Sigmoid colon (tissue), 7 donors: ENCODE data around the gene PADI1. TPM values are rescaled to one million over a fixed set of nuclear protein-coding genes. Genes with fewer than 3 reads are reported as not detected.

ENCODE experiments used
- DNase-seq: peaks from one replicate; pipeline ENCODE4 v3.0.0-alpha.2; 2019
- H3K27ac ChIP-seq, 4 donors: fragments of 200-600 bp; sonication (generic); one replicate each; pipeline ENCODE4 v1.5.1; 2016 to 2019; ENCODE audit warnings: mild to moderate bottlenecking in 1 of 4
- H3K27me3 ChIP-seq, 3 donors: fragments of 200-600 bp; sonication (generic); one replicate each; pipeline ENCODE4 v1.5.1; 2019; ENCODE audit warnings: mild to moderate bottlenecking in 1 of 3
- H3K36me3 ChIP-seq, 4 donors: fragments of 200-600 bp; sonication (generic); one replicate each; pipeline ENCODE4 v1.5.1; 2016 to 2019
- H3K4me1 ChIP-seq, 4 donors: fragments of 200-600 bp; sonication (generic); one replicate each; pipeline ENCODE4 v1.5.1; 2017 to 2019
- H3K4me3 ChIP-seq, 4 donors: fragments of 200-600 bp; sonication (generic); one replicate each; pipeline ENCODE4 v1.5.1; 2017 to 2019; ENCODE audit warnings: mild to moderate bottlenecking in 2 of 4, moderate library complexity in 1 of 4
- H3K9me3 ChIP-seq, 4 donors: fragments of 200-600 bp in 3 of 4; sonication (generic) in 3 of 4; one replicate each; pipeline versions ENCODE4 v1.5.1 to v1.6.1; 2013 to 2019
- EP300 ChIP-seq, 4 donors: sonication (generic); formaldehyde crosslinking; IDR thresholded peaks; one replicate each; pipeline ENCODE4 v1.6.1; 2017; ENCODE audit warnings: antibody characterized with exemption in 4 of 4
- POLR2A ChIP-seq, 2 donors: fragments of 450-650 bp; IDR thresholded peaks; one replicate each; pipeline ENCODE4 v1.6.1; 2016; ENCODE audit warnings: antibody characterized with exemption in 2 of 2, mild to moderate bottlenecking in 2 of 2, moderate library complexity in 2 of 2
- POLR2AphosphoS5 ChIP-seq, 4 donors: sonication (generic); formaldehyde crosslinking; IDR thresholded peaks; one replicate each; pipeline ENCODE4 v1.6.1; 2017; ENCODE audit warnings: antibody characterized with exemption in 4 of 4
- WGBS, 2 donors: extraction: QIAGEN DNeasy Blood & Tissue Kit; methylation state at CpG; one replicate each; pipeline ENCODE4 v1.1.7; 2013; 5-methylcytosine and 5-hydroxymethylcytosine counted together
- intact Hi-C: fragments of 100-400 bp; cut with DNase I; formaldehyde crosslinking; loops from one replicate; pipeline ENCODE4 v1.15.1; 2023
- polyA plus RNA-seq, 3 donors: library from polyadenylated mRNA; stranded (reverse); fragments of 200-250 nt; gene quantifications; one replicate each; pipeline ENCODE4 v1.2.3, GENCODE V29; 2013
- total RNA-seq, 4 donors: library from RNA; depleted of rRNA; stranded (reverse); fragments of >200 nt; gene quantifications; one replicate each; pipeline ENCODE4 v1.1.0, GENCODE V29; 2016
- TF ChIP-seq, protein P1 (sequence below), 4 experiments: fragments of 450-650 bp in 3 of 4; fragments of 200-600 bp in 1 of 4; IDR thresholded peaks; one replicate each; pipeline ENCODE4 v1.5.1; 2016 to 2019; ENCODE audit warnings: antibody characterized with exemption in 4 of 4, mild to moderate bottlenecking in 3 of 4, moderate library complexity in 2 of 4
- donor health status: healthy with polysubstance abuse.
- donor health status: Bipolar disorder and iron deficiency.
- donor health status: healthy.

Gene PADI1
- total and polyA plus RNA-seq, 7 donors: under 0.01 to 0.92 (median 0.63) TPM; not detected in 4

GRCh38 chr1:17227358-17227915 is 22.5 kb downstream of the PADI1 start:
- H3K36me3 ChIP-seq: no peaks in the 10 kb centered on the region
- intact Hi-C loops: no loop called here
- no peak for DNase-seq
- H3K27ac ChIP-seq: no peak overlapping the region
- H3K4me1 ChIP-seq: no peaks in the 10 kb centered on the region
- H3K9me3 ChIP-seq: no peaks in the 10 kb centered on the region
- no peak for TF ChIP-seq POLR2AphosphoS5 (IDR thresholded peaks at IDR 0.05)
- TF ChIP-seq, protein P1, sequence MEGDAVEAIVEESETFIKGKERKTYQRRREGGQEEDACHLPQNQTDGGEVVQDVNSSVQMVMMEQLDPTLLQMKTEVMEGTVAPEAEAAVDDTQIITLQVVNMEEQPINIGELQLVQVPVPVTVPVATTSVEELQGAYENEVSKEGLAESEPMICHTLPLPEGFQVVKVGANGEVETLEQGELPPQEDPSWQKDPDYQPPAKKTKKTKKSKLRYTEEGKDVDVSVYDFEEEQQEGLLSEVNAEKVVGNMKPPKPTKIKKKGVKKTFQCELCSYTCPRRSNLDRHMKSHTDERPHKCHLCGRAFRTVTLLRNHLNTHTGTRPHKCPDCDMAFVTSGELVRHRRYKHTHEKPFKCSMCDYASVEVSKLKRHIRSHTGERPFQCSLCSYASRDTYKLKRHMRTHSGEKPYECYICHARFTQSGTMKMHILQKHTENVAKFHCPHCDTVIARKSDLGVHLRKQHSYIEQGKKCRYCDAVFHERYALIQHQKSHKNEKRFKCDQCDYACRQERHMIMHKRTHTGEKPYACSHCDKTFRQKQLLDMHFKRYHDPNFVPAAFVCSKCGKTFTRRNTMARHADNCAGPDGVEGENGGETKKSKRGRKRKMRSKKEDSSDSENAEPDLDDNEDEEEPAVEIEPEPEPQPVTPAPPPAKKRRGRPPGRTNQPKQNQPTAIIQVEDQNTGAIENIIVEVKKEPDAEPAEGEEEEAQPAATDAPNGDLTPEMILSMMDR (IDR thresholded peaks at IDR 0.05): no peak
- no peak for TF ChIP-seq EP300 (IDR thresholded peaks at IDR 0.05)
- no peak for TF ChIP-seq POLR2A (IDR thresholded peaks at IDR 0.05)
- H3K27me3 ChIP-seq: no peaks in the 10 kb centered on the region
- 68 to 79% methylated on average over 7 of the region's 7 CpGs for WGBS, 2 donors
- H3K4me3 ChIP-seq: no peak overlapping the region

DNA sequence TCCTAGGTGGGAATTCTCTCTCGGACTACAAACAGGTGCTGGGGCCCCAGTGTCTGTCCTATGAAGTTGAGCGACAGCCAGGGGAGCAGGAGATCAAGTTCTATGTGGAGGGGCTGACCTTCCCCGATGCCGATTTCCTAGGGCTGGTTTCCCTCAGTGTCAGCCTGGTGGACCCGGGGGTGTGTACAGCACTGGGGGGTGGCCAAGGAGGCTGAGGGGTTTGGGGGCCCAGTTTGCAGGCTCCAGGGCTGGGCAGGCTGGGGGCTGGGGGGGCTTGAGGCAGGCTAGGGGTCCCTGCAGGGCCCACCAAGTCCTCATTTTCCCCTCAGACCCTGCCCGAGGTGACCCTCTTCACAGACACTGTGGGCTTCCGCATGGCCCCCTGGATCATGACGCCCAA is 23.7 kb downstream of the PADI1 start:
- Histone ChIP-seq H3K4me1 (peaks cover 0 to 10% (median 8%) of the 10 kb centered on the region in 4 donors), H3K9me3 (no peaks in the 10 kb centered on the region), H3K36me3 (no peaks in the 10 kb centered on the region), H3K4me3 (no peak overlapping the region), H3K27me3 (no peaks in the 10 kb centered on the region), H3K27ac (no peak overlapping the region)
- DNase-seq: no peak
- intact Hi-C loops: no loop called here
- WGBS, 2 donors: 65 to 81% methylated on average over 8 of the region's 8 CpGs
- TF ChIP-seq EP300 (IDR thresholded peaks at IDR 0.05) (no peak), POLR2A (IDR thresholded peaks at IDR 0.05) (no peak), POLR2AphosphoS5 (IDR thresholded peaks at IDR 0.05) (no peak)
- TF ChIP-seq, protein P1 (IDR thresholded peaks at IDR 0.05): no peak

GRCh38 chr1:17229379-17229778 is 24.5 kb downstream of the PADI1 start:
- Histone ChIP-seq H3K27ac (no peak overlapping the region), H3K36me3 (no peaks in the 10 kb centered on the region), H3K27me3 (no peaks in the 10 kb centered on the region), H3K9me3 (no peaks in the 10 kb centered on the region), H3K4me1 (peaks cover 0 to 16% (median 13%) of the 10 kb centered on the region in 4 donors), H3K4me3 (no peak overlapping the region)
- WGBS, 2 donors: 28 to 70% methylated on average over 6 of the region's 6 CpGs
- intact Hi-C loops: no loop called here
- TF ChIP-seq EP300 (IDR thresholded peaks at IDR 0.05) (no peak), POLR2AphosphoS5 (IDR thresholded peaks at IDR 0.05) (no peak), POLR2A (IDR thresholded peaks at IDR 0.05) (no peak)
- TF ChIP-seq, protein P1 (IDR thresholded peaks at IDR 0.05): no peak
- DNase-seq: no peak

GRCh38 chr1:17230106-17230505 is 25.2 kb downstream of the PADI1 start:
- H3K36me3 ChIP-seq: no peaks in the 10 kb centered on the region
- TF ChIP-seq POLR2AphosphoS5 (IDR thresholded peaks at IDR 0.05) (no peak), EP300 (IDR thresholded peaks at IDR 0.05) (no peak), POLR2A (IDR thresholded peaks at IDR 0.05) (no peak)
- TF ChIP-seq, protein P1 (IDR thresholded peaks at IDR 0.05): no peak
- no peak for DNase-seq
- intact Hi-C loops: no loop called here
- no peak overlapping the region for H3K27ac ChIP-seq
- no peak overlapping the region for H3K4me3 ChIP-seq
- WGBS, 2 donors: 89 to 93% methylated on average over 10 of the region's 10 CpGs
- no peaks in the 10 kb centered on the region for H3K27me3 ChIP-seq
- H3K4me1 ChIP-seq: peaks cover 0 to 16% (median 13%) of the 10 kb centered on the region in 4 donors
- H3K9me3 ChIP-seq: no peaks in the 10 kb centered on the region
